GM18873 (cell line): ENCODE measurements around the gene C10orf95.
"Not testable (repeated sequence)": the region's sequence is repeated elsewhere in the genome, so short reads cannot be mapped to it uniquely, and the experiment has no call there.

Source experiments
- ATAC-seq: cut with Tn5 transposase; IDR thresholded peaks from one replicate; pipeline ENCODE4 v1.9.1; 2021; ENCODE audit warnings: mild to moderate bottlenecking, moderate library complexity, moderate number of reproducible peaks; ENCODE audit not compliant: unreplicated experiment, low FRiP score

The C10orf95 gene

DNA sequence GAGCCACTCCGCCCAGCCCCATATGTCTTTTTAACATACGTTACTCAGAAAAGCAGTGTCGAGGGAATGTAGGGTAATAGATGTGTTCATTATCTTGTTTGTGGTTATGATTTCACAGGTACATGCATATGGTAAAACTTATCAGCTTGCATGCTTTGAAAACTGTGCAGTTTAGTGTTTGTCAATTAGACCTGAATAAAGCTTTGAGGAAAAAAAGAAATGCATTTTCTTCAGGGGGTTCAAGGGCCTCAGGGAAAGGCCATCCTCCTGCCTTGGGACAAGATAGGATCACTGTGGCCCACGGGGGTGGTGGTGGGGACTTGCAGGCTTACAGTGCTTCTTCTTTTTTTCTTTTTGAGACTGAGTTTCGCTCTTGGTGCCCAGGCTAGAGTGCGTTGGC, 16.0 kb upstream of the C10orf95 start:
- no peak for ATAC-seq

DNA sequence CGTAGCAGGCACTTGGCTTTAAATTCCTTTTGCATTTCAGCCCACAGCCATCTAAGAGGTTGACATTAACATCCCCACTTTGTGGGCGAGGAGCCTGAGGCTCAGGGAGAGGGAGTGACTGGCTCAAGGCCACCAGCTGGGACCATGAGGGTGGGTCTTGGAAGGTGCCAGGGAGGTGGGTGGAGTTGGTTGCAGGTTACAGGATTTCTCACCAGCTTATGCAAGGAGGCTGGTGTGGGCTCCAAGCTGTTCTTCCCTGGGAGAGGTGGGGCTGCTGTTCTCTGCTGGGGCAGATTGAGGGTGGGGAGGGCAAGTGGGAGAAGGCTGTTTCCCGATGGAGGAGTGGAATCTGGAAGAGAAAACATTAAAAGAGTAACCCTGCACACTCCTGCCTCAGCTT, 14.1 kb upstream of the C10orf95 start:
- no peak for ATAC-seq

DNA sequence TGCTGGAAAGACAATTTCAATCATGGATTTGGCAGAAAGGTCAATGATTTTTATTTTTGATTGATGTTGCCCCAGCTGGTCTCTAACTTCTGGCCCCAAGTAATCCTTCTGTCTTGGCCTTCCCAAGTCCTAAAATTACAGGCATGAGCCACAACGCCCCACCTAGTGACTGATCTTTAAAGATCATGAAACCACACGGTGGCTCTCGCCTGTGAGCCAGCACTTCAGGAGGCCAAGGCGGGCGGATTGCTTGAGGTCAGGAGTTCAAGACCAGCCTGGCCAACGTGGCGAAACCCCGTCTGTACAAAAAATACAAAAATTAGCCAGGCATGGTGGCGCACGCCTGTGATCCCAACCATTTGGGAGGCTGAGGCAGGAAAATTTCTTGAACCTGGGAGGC, 12.6 kb upstream of the C10orf95 start:
- ATAC-seq, result no peak

DNA sequence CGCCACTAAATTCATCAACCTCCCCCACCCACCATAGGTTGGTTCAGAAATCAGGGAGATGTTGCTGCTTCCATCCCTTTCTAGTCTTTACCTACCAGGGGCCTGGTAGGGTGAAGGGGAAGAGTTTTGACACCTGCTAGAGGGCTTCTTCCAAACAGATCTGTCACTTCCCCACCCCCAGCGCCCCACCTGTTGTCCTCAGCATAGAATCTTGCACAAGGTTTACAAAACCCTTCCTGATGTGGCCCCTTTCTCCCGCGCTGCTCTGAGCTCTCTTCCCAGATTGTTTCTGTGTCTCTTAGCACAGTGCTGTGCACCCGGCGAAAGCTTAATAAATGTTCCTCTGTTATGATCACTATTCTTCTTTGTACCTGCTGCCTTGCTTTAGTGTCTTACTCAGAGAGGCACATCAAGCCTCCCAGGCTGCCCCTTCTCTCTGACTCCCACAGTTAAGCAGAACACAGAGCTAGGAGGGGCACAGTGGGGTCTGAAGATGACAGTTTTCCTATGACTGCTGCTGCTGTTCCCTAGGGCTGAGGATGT, 11.2 kb upstream of the C10orf95 start:
- ATAC-seq, result no peak

DNA sequence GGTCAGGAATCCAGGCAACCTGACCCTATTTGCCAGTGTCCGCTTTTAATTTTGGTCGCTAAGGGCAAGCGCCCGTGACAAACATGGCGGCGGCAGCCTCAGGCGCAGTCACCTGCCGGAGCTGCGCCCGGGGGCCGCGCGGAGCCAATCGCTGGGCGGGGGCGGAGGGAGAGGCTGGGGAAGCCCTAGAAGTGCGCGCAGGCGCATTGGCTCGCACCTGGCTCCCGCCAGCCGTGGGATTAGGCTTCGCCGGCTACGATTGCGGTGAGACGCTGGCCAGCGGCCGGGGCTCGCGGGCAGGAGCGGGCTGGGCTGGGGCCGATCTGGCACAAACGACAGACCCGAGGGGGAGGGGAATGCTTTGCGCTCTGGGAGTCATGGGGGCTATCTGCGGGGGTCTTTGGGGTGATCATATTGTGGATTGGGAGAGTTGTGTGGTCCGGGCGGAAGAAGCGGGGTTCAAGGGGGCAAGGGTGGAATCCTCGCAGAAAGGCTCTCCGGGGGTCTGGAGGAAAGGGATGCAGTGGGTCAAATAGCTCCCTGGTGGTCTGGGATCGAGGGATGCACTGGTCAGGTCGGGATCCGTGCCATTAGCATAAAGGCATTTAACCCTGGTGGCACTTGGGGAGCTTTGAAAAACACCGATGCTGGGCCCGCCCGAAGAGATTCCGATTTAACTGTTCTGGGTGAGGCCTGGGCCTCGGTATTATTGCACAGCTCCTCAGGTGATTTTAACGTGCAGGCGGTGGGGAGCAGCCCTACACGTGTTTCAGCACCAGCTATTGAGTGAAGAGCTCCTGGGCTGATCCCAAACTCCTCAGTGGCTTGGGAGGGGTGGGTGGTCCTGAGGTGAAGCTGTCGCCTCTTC, 10.1 kb upstream of the C10orf95 start:
- no peak for ATAC-seq

DNA sequence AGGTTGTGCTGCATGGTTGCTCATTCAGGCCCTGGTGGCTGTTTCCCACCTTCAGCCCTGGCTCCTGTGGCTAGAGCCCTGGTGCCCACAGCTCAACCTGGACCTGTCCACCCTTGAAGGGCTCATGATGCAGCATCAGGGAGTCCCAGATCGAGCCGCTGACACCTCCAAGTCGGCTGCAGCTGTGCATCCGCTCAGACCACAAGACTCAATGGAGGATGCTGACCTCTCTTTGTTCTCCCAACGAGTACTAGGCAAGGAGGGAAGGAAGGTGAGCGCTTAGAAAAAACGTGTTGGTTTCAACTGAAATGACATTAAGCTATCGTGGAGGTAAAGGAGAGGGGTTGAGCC, 9.5 kb upstream of the C10orf95 start:
- no peak for ATAC-seq

DNA sequence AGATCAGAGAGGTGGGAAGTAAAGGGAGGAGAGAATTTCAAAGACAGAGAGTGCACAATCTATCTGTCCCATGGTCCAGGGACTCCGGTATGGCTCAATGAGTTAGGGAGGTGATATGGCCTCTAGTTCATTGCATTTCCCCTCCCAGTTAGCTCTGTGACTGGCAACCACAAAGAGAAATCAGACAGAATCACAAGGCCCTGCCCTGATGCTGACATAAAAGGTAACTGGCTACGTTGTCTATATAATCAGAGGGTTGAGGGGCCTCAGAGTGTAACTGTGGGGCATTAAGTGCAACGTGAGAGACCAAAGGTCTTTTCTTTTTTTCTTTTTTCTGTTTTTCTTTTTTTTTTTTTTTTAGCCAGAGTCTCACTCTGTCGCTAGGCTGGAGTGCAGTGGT, 7.3 kb upstream of the C10orf95 start:
- ATAC-seq, result no peak

DNA sequence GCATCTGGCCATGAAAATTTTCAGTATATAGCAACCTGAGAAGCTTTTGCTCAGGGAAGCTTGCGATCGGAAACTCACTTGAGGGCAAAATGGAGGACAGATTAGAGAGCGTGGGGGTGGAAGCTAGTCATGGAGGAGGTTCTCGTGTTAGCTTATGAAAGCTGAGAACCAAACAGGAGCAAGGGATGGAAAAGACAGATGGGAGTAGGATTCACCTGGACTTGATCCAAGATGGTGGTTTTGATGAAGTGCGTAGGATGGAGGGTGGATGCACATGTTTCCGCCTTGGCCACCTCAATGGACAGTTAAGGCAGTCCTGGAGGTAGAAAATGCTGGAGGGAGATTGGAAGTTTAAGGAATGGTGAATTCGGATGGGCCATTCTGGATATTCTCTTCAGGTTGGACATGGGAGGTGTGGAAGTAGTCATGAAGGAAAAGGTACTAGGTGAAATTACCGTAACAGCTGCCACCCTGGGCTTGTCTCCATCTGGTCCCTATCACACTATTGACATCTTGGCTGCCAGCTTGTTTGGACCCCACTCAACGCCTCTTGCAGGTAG, 6.3 kb upstream of the C10orf95 start:
- ATAC-seq, result no peak

DNA sequence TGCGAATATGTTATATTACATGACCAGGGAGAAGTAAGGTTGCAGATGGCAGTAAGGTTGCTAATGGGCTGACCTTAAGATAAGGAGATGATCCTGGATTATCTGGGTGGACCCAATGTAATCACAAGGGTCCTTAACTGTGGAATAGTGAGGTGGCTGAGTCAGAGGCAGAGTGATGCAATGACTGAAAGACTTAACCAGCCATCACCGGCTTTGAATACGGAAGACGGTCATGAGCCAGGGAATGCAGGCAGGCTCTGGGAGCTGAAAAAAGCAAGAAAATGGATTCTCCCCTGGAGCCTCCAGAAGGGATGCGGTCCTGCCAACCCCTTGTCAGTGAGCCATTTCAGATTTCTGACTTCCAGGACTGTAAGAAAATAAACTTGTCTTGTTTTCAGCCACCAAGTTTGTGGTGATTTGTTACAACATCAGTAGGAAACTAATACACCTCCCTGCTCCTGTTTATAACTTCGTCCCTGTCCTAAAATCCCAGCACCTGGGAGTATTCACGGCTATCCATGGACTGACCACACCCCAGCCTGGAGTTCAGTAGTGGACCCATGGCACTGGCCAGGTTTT, 4.6 kb upstream of the C10orf95 start:
- no peak for ATAC-seq

DNA sequence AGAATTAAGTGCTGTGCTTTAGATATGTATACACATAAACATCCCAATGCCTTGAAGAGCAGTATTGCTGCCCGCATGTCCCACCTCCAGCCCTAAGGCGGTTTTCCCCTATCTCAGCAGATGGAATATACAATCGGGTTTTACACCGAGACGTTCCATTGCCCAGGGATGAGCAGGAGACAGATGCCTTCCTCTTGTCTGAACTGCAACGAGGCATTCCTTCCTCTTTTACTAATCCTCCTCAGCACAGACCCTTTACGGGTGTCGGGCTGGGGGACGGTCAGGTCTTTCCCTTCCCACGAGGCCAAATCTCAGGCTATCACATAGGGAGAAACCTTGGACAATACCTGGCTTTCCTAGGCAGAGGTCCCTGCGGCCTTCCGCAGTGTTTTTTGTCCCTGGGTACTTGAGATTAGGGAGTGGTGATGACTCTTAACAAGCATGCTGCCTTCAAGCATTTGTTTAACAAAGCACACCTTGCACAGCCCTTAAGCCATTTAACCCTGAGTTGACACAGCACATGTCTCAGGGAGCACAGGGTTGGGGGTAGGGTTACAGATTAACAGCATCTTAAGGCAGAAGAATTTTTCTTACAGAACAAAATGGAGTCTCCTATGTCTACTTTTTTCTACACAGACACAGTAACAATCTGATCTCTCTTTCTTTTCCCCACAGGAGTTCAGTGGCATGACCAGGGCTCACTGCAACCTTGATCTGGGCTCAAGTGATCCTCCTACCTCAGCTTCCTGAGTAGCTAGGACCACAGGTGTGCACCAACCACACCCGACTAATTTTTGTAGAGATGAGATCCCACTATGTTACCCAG, 3.5 kb upstream of the C10orf95 start:
- ATAC-seq, result not testable (repeated sequence)

DNA sequence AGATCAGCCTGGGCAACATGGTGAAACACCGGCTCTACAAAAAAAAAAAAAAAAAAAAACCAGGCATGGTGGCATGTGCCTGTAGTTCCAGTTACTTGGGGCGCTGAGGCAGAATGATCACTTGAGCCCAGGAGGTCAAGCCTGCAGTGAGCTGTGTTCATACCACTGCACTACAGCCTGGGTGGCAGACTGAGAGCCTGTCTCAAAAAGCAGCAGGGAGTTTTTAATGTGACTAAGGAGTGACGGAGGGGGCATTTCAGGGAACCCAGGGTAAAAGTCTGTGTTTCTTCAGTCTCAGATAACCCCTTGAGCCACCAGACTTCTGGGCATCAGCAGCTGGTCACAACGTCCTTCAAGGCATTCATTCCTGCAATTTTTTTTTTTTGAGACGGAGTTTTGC, 2.2 kb upstream of the C10orf95 start:
- ATAC-seq, result no peak

DNA sequence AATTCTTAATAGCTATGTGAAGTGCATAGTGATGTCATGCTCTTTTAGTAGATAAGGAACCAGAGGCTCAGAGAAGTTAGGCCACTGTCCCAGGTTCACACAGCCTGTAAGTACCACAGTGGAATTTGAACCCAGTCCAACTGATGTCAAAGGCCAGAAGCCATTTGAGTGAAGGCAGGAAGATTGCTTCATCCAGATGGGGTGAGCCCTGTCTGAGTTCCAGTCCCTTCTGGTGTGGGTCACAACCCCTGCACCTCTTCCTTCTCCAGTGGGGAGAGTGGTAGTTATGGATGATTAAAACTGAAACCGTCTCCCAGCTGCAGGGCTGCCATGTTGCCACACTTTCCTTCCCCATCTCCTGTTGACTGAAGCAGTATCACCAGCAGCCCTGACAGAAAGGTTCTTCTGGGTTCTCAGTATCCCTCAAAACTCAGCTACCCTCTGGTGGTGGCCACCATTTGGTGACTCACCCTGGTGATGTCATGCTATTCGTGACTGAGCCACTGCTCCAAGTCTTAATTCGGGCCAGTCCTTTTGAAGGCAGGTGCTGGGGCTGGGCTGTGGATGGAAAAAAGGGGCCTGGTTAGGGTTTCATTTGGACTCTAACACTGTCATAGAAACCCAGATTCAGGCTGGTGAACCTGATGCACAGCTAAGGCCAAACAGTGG, 1.5 kb upstream of the C10orf95 start:
- no peak for ATAC-seq

DNA sequence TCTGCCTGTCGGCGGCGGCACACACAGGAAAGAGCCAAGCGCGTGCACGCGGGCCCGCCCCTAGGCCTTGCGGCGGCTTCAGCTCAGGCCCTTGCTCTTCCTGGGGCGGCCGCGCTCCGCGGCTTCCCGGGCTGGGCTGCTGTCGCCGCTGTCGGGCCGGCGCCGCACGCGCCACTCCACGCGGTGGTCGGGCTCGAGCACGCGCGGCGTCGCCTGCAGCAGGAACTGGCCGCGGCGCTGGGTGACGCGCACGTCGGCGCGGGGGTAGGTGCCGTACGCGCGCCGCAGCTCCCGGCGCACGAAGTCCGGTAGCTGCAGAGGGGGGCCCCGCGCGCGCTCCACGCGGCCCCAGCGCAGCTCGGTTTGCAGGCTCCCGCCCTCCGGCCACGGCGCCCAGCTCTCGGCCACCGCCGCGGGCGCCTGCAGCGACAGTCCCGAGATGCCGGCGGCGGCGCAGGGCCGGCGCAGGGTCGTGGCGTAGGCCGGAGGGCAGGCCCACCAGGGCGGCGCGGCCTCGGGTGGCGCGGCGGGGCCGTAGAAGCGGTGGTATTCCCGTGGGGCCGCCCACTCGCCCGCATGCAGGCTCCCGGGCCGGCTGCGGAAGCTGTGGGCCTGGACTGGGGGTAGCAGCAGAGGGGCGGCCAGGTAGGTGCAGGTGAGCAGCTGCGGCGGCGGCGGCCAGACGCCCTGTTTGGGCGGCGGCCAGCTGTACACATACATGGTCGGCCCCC, 804 bp downstream of the C10orf95 start:
- peak; percentile 53 for ATAC-seq

DNA sequence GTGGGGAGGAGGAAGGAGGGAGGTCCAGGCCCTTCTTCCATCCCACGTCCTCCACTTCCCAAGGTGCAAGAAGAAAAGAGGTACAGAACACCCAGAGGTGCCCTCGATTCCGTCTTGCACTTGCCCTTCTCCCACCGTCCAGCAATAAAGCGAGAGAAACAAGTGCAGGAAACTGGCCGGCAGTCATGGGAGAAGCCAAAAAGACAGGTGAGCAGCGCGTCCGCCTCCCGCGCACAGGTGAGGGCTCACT, 1.3 kb downstream of the C10orf95 start:
- ATAC-seq, result peak; percentile 27

DNA sequence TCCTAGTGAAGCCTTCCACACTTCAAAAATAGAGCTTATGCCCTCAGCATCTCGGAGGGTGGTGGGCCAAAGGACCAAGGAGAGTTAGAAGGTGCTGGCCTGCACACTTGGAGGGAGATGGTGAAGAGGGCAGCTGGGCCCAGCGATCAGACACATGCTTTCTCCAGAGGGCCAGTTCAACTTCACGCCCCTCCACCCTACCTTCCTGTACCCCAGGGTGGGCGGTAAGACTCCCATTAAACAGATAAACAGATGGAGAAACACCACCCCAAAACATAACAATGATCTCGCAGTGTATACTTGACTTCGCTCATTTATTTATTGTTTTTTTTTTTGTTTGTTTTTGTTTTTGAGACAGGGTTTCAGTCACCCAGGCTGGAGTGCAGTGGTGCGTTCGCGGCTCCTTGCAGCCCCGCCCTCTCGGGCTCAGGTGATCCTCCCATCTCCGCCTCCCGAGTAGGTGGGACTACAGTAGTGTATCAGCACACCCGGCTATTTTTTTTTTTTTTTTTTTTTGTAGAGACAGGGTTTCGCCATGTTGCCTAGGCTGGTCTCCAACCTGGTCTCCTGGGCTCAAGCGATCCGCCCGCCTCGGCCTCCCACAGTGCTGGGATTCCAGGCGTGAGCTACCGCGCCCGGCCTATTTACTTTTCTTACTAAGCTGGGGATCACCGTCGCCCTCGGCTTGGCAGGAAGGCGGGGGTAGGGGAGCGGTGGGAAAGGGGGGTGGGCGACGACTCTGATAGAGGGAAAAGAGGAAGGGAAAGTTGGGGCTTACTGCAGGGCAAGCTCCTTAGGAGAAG, 1.8 kb downstream of the C10orf95 start:
- ATAC-seq, result peak; percentile 37

DNA sequence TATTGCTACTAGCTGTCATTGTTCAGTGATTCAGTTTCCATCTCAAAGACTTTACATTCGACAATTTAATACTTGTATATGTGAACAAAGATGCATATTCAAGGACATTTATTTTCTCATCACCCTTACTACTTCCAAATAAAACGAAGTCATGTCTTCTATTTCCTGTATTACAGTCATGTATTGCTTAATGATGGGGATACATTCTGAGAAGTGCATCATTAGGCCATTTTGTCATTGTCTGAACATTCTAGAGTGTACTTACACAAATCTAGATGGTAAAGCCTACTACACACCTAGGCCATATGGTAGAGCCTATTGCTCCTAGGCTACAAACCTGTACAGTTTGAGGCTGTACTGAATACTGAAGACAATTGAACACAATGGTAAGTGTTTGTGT, 6.5 kb downstream of the C10orf95 start:
- ATAC-seq, result no peak

DNA sequence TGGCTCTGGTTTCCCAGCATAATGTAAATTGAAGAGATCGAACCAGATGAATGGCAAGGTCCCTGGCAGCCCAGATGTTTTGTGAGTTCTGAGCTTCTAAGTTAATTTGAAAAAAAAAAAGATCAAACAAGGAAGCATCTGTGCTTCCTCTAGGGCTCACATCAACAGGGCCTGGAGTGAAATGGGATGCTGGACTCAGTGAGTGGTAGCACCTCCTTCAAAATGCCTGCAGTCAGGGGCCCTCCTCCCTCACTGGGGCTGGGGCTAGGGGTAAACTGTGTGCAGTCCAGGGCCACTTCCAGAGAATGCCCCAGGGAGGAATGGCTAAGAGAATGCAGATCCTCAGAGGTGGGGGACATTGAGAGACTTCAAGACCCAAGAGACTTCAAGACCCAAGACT, 13.0 kb downstream of the C10orf95 start:
- no peak for ATAC-seq

DNA sequence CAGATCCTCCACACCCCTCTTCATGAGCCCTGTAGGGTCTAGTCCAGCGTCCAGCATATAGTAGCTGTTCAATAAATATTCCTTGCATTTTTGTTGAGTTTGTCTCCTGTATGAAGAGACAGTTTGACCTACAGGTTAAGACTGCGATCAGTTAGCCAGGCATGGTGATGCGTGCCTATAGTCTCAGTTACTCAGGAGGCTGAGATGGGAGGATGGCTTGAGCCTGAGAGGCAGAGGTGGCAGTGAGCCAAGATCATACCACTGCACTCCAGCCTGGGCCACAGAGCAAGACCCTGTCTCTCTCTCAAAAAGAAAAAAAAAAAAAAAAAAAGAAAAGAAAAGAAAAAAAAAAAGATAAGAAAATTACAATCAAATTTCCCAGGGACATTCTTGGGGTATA, 13.8 kb downstream of the C10orf95 start:
- ATAC-seq, result no peak

DNA sequence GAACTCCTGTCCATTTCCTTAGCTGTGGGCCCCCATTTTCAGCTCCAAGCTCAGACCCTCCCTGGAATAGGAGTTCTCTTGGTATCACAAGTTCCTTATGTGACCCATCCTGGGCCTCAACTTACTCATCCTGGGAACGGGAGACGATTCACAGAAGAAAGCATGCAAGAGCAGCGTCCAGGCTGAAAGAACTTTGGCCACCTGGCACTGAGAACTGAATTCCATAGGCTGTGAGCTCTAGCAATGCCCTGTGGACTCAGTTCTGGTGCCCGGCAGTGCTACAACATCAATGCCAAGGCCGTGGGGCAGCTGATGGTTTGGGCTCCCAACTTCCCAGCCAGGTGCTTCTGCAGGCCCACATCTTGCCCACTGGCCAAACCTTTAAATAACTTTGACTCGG, 15.0 kb downstream of the C10orf95 start:
- no peak for ATAC-seq
